DOHH2 (cell line): ENCODE measurements around the gene TNP1.

Experiments
- H3F3A ChIP-seq: fragments of 200-600 bp; sonication (generic), shearing (Covaris generic); 2 replicates; pipeline ENCODE4 v1.6.0; 2016; ENCODE audit warnings: antibody characterized with exemption, mild to moderate bottlenecking; ENCODE audit not compliant: control insufficient read depth, insufficient read depth
- H3K27ac ChIP-seq: fragments of 200-600 bp; sonication (generic); 2 replicates; pipeline ENCODE4 v1.5.1; 2014; ENCODE audit warnings: low read depth, mild to moderate bottlenecking, low read length, moderate library complexity
- H3K27me3 ChIP-seq: fragments of 200-600 bp; sonication (generic); 2 replicates; pipeline ENCODE4 v1.6.1; 2014; ENCODE audit warnings: mild to moderate bottlenecking, low read length, mixed read lengths; ENCODE audit not compliant: control insufficient read depth
- H3K36me3 ChIP-seq: fragments of 200-600 bp; sonication (generic); 2 replicates; pipeline ENCODE4 v1.6.1; 2014; ENCODE audit warnings: mild to moderate bottlenecking, low read length, moderate library complexity, mixed read lengths; ENCODE audit not compliant: control insufficient read depth
- H3K4me1 ChIP-seq: fragments of 200-600 bp; sonication (generic); 2 replicates; pipeline ENCODE4 v1.6.1; 2014; ENCODE audit warnings: mild to moderate bottlenecking, low read length, mixed read lengths; ENCODE audit not compliant: control insufficient read depth
- H3K4me2 ChIP-seq: fragments of 200-600 bp; sonication (generic); 2 replicates; pipeline ENCODE4 v1.6.0; 2014; ENCODE audit warnings: mild to moderate bottlenecking, low read length, moderate library complexity
- H3K4me3 ChIP-seq: fragments of 200-600 bp; sonication (generic); 2 replicates; pipeline ENCODE4 v1.5.1; 2014; ENCODE audit warnings: mild to moderate bottlenecking, low read length, mixed read lengths
- H3K79me2 ChIP-seq: fragments of 200-600 bp; sonication (generic); 2 replicates; pipeline ENCODE4 v1.6.1; 2014; ENCODE audit warnings: mild to moderate bottlenecking, low read length, mixed read lengths; ENCODE audit not compliant: control insufficient read depth
- H3K9me2 ChIP-seq: fragments of 200-600 bp; sonication (generic); replicated peaks from 2 replicates; pipeline ENCODE4 v1.6.1; 2014; ENCODE audit warnings: mild to moderate bottlenecking, low read length, mixed read lengths; ENCODE audit not compliant: control insufficient read depth
- H3K9me3 ChIP-seq: fragments of 200-600 bp; sonication (generic); 2 replicates; pipeline ENCODE4 v1.6.1; 2014; ENCODE audit warnings: antibody characterized with exemption, low read length, mixed read lengths; ENCODE audit not compliant: control insufficient read depth, insufficient read depth
- H4K20me1 ChIP-seq: fragments of 200-600 bp; sonication (generic); 2 replicates; pipeline ENCODE4 v1.6.0; 2014; ENCODE audit warnings: low read depth, mild to moderate bottlenecking, antibody characterized with exemption, low read length, moderate library complexity; ENCODE audit not compliant: control insufficient read depth, insufficient read depth
- EZH2phosphoT487 ChIP-seq: fragments of 200-600 bp; sonication (generic); IDR thresholded peaks from 2 replicates; pipeline ENCODE4 v1.6.1; 2017; ENCODE audit warnings: borderline replicate concordance, mild to moderate bottlenecking, antibody characterized with exemption, low read length, moderate library complexity, mixed read lengths
- TF ChIP-seq, protein P1 (sequence below): fragments of 200-600 bp; sonication (generic); IDR thresholded peaks from one replicate; pipeline ENCODE4 v1.5.1; 2014; ENCODE audit warnings: antibody characterized with exemption, mild to moderate bottlenecking, low read depth, low read length; ENCODE audit not compliant: poor library complexity, severe bottlenecking

The TNP1 gene

DNA sequence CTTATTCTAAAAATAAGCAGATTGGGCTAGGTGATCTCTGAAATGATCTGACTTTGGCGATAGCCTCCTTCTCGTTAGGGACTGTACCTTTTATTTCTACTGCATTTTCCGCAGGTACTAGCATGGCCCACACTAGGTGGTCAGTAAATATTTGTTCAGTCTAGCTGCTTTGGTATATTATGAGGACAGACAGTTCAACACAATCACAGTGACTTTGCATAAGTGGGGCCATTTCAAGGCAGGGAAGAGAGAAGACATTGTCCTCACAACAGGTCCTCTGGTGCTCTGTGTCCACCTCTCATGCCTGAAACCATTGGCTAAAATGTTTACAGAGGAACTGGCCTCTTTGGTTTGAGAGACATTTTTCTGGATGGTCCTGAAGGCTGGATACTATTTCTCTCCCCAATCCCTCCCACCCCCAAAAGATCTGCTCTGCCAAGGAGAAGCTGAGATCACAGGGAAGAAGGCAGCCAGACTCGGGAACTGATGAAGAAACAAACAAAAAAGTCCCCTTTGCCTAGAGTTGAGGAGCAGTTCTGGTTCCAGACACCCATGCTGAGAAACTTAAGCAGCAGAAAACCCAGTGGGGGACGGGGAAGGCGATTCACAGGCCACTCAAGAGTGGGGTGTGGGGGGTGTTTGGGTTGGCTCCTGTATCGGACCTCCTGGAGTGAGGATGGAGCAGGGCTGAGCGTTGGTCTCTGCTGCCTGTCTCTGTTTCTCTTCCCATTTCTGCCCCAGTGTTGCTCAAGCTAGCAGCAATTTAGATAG is 2.9 kb upstream of the TNP1 start:
- Histone ChIP-seq H3K27me3 (no peaks in the 10 kb centered on the region), H3K36me3 (no peaks in the 10 kb centered on the region), H3K27ac (no peak overlapping the region), H3K4me3 (no peak overlapping the region), H3K9me2 (no peaks in the 10 kb centered on the region), H3K9me3 (no peaks in the 10 kb centered on the region), H3K79me2 (no peaks in the 10 kb centered on the region), H3F3A (no peaks in the 10 kb centered on the region), H3K4me2 (no peak overlapping the region), H3K4me1 (no peaks in the 10 kb centered on the region), H4K20me1 (no peaks in the 10 kb centered on the region)
- no peak for TF ChIP-seq EZH2phosphoT487
- TF ChIP-seq, protein P1, sequence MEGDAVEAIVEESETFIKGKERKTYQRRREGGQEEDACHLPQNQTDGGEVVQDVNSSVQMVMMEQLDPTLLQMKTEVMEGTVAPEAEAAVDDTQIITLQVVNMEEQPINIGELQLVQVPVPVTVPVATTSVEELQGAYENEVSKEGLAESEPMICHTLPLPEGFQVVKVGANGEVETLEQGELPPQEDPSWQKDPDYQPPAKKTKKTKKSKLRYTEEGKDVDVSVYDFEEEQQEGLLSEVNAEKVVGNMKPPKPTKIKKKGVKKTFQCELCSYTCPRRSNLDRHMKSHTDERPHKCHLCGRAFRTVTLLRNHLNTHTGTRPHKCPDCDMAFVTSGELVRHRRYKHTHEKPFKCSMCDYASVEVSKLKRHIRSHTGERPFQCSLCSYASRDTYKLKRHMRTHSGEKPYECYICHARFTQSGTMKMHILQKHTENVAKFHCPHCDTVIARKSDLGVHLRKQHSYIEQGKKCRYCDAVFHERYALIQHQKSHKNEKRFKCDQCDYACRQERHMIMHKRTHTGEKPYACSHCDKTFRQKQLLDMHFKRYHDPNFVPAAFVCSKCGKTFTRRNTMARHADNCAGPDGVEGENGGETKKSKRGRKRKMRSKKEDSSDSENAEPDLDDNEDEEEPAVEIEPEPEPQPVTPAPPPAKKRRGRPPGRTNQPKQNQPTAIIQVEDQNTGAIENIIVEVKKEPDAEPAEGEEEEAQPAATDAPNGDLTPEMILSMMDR, result no peak

DNA sequence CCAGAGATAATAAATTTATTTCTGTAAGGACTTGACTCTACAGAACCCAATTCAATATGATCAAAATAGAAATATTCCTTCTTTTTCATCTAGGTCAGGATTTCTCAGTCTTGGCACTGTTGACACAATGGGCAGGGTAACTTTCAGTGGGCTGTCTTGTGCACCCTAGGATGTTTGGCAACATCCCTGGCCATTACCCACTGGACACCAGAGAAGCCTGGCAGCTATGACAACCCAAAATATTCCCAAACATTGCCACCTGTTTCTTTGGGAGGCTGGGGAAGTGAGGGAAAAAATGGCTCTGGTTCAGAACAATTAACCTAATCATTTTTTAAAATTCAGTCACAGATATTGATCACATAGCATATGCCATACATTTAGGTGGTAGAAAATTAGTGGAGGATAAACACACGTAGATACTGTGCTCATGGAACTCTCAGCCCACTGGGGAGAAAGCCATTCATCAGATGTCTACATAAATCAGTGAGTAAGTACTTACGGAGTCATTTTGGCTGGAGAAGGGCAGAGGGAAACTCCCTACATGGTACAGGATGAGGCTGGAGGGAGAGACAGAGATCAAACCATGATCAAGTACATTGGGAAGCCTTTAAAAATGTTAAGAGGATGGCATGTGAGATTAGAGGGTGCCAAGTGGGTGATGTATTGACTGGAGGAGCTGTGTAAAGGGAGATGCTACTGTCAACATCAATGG is 718 bp upstream of the TNP1 start:
- no peaks in the 10 kb centered on the region for H3K36me3 ChIP-seq
- H3F3A ChIP-seq, result no peaks in the 10 kb centered on the region
- H3K9me3 ChIP-seq, result no peaks in the 10 kb centered on the region
- H3K4me2 ChIP-seq, result no peak overlapping the region
- H3K79me2 ChIP-seq, result no peaks in the 10 kb centered on the region
- H3K9me2 ChIP-seq, result no peaks in the 10 kb centered on the region
- no peak for TF ChIP-seq EZH2phosphoT487
- TF ChIP-seq, protein P1, result no peak
- no peaks in the 10 kb centered on the region for H3K27me3 ChIP-seq
- H3K4me3 ChIP-seq, result no peak overlapping the region
- H4K20me1 ChIP-seq, result no peaks in the 10 kb centered on the region
- no peak overlapping the region for H3K27ac ChIP-seq
- no peaks in the 10 kb centered on the region for H3K4me1 ChIP-seq

DNA sequence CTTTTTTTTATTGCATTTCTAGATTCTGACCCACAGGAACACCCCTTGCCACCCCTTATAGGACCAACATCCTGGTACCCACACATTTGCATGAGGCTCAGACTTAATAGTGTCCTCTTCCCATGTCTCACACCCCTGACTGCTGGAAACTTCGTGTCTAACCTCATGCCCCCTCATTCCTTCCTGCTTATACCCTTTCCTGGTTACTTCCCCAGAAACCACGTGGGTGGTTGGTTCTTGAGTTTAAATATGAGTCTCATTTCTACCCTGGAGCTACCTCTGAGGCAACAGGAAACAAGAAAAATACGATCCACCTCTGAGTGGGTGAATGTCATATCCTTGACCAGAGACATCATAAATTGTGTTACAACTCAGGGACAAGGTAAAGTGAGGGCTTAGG is 1.6 kb downstream of the TNP1 start:
- no peaks in the 10 kb centered on the region for H3F3A ChIP-seq
- no peaks in the 10 kb centered on the region for H3K4me1 ChIP-seq
- H3K27me3 ChIP-seq, result no peaks in the 10 kb centered on the region
- H3K79me2 ChIP-seq, result no peaks in the 10 kb centered on the region
- no peaks in the 10 kb centered on the region for H3K9me2 ChIP-seq
- no peak overlapping the region for H3K4me3 ChIP-seq
- H3K36me3 ChIP-seq, result no peaks in the 10 kb centered on the region
- H3K27ac ChIP-seq, result no peak overlapping the region
- no peaks in the 10 kb centered on the region for H4K20me1 ChIP-seq
- no peaks in the 10 kb centered on the region for H3K9me3 ChIP-seq
- no peak overlapping the region for H3K4me2 ChIP-seq
- TF ChIP-seq, protein P1, result no peak
